Calu3 (cell line): ENCODE data around the gene LAMA2. TPM values are rescaled to one million over a fixed set of nuclear protein-coding genes. Genes with fewer than 3 reads are reported as not detected.

Experiments
- BruUV-seq: library from RNA; stranded (reverse); fragments of 400-500 nt; replicated peaks from 2 replicates; lab custom pipeline; 2021; lab: Mats Ljungman, UMichigan
- CTCF ChIA-PET: fragments of 300-600 bp; sonication (Branson Sonifier 250); formaldehyde crosslinking; loops from one replicate; lab custom pipeline; 2022; ENCODE audit warnings: antibody characterized with exemption; lab: Charles Lee
- DNase-seq: peaks from one replicate; pipeline ENCODE4 v3.0.0; 2022
- H3K27ac Mint-ChIP-seq: one replicate; pipeline ENCODE4 v1.8.0; 2022; ENCODE audit warnings: mixed read lengths; ENCODE audit not compliant: unreplicated experiment
- H3K27me3 Mint-ChIP-seq: one replicate; pipeline ENCODE4 v1.8.0; 2022; ENCODE audit warnings: mixed read lengths; ENCODE audit not compliant: unreplicated experiment
- H3K36me3 Mint-ChIP-seq: one replicate; pipeline ENCODE4 v1.8.0; 2022; ENCODE audit warnings: mild to moderate bottlenecking, moderate library complexity, mixed read lengths; ENCODE audit not compliant: insufficient read depth, unreplicated experiment
- H3K4me1 Mint-ChIP-seq: one replicate; pipeline ENCODE4 v1.8.0; 2022; ENCODE audit warnings: mild to moderate bottlenecking, low read depth, mixed read lengths; ENCODE audit not compliant: unreplicated experiment
- H3K4me3 Mint-ChIP-seq: one replicate; pipeline ENCODE4 v1.8.0; 2022; ENCODE audit warnings: mild to moderate bottlenecking, low read depth, moderate library complexity, mixed read lengths; ENCODE audit not compliant: unreplicated experiment
- H3K9me3 Mint-ChIP-seq: one replicate; pipeline ENCODE4 v1.8.0; 2022; ENCODE audit warnings: low read depth, mixed read lengths; ENCODE audit not compliant: unreplicated experiment
- intact Hi-C: fragments of 100-400 bp; cut with micrococcal nuclease; formaldehyde crosslinking; loops from one replicate; pipeline ENCODE4 v1.10.0; 2022; ENCODE audit not compliant: unreplicated experiment
- total RNA-seq: library from RNA; stranded (reverse); gene quantifications from 2 replicates; pipeline ENCODE4 v1.2.3, GENCODE V29; 2022
- TF ChIP-seq, protein P1 (sequence below): fragments of 200-600 bp; IDR thresholded peaks from one replicate; pipeline ENCODE4 v1.8.0; 2022; ENCODE audit warnings: antibody characterized with exemption; ENCODE audit not compliant: unreplicated experiment

LAMA2 gene
- total RNA-seq, 1 experiment from 2014 or later: 0.80 TPM

DNA sequence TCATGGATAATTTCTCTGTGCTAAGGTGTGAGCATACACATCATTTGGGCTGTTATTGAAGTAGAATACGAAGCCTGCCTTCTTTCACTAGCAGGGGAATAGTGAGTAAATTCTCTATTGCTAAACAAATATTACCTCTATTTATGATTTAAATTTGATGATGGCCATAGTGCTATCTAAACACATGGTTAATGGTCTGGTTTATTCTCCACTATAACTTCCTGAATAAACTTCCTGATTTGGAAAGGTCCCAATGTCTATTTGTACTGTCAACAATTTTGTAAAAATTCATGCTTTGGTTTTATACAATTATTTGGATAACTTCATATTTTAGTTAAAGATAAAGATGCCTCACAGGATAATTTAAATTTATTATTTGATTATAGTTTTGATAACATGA lies 426.2 kb downstream of the LAMA2 start:
- TF ChIP-seq, protein P1, sequence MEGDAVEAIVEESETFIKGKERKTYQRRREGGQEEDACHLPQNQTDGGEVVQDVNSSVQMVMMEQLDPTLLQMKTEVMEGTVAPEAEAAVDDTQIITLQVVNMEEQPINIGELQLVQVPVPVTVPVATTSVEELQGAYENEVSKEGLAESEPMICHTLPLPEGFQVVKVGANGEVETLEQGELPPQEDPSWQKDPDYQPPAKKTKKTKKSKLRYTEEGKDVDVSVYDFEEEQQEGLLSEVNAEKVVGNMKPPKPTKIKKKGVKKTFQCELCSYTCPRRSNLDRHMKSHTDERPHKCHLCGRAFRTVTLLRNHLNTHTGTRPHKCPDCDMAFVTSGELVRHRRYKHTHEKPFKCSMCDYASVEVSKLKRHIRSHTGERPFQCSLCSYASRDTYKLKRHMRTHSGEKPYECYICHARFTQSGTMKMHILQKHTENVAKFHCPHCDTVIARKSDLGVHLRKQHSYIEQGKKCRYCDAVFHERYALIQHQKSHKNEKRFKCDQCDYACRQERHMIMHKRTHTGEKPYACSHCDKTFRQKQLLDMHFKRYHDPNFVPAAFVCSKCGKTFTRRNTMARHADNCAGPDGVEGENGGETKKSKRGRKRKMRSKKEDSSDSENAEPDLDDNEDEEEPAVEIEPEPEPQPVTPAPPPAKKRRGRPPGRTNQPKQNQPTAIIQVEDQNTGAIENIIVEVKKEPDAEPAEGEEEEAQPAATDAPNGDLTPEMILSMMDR: no peak
- intact Hi-C loops: no loop called here
- CTCF ChIA-PET: no interaction called here
- no peak for DNase-seq
- no TSS peak for BruUV-seq
- no peaks in the 10 kb centered on the region for H3K9me3 Mint-ChIP-seq
- H3K36me3 Mint-ChIP-seq: no peaks in the 10 kb centered on the region
- H3K27ac Mint-ChIP-seq: no peak overlapping the region
- H3K4me1 Mint-ChIP-seq: peaks cover 12% of the 10 kb centered on the region
- no peaks in the 10 kb centered on the region for H3K27me3 Mint-ChIP-seq
- no peak overlapping the region for H3K4me3 Mint-ChIP-seq

DNA sequence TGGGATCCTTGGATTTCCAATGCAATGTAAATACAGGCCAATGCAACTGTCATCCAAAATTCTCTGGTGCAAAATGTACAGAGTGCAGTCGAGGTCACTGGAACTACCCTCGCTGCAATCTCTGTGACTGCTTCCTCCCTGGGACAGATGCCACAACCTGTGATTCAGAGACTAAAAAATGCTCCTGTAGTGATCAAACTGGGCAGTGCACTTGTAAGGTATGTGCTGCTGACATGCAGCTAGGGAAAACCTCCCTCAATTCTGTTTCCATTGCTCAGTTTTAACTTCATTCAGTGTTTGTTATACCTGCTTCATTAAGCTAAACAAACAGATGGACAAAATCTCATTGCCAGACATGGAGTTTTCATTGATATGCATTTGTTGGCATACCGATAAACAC lies 429.9 kb downstream of the LAMA2 start:
- no peak overlapping the region for H3K27ac Mint-ChIP-seq
- intact Hi-C loops: no loop called here
- TF ChIP-seq, protein P1: no peak
- H3K9me3 Mint-ChIP-seq: no peaks in the 10 kb centered on the region
- CTCF ChIA-PET: no interaction called here
- no peaks in the 10 kb centered on the region for H3K27me3 Mint-ChIP-seq
- no peak overlapping the region for H3K4me3 Mint-ChIP-seq
- DNase-seq: peak; percentile 42
- H3K4me1 Mint-ChIP-seq: peaks cover 14% of the 10 kb centered on the region
- H3K36me3 Mint-ChIP-seq: no peaks in the 10 kb centered on the region
- BruUV-seq: no TSS peak

DNA sequence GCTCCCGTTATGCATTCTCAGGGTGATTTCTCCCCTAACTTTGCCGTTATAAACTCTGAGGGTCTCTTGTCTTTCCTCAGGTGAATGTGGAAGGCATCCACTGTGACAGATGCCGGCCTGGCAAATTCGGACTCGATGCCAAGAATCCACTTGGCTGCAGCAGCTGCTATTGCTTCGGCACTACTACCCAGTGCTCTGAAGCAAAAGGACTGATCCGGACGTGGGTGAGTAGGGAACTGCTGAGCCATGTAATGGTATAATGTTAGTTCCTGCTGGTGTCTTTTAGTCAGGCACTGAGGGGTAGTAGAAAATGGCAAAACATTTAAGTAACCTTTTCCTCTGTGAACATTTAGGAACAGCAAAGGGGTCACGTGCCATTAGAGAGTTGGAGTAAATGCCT lies 431.6 kb downstream of the LAMA2 start:
- no peaks in the 10 kb centered on the region for H3K36me3 Mint-ChIP-seq
- no peak overlapping the region for H3K4me3 Mint-ChIP-seq
- no peaks in the 10 kb centered on the region for H3K27me3 Mint-ChIP-seq
- TF ChIP-seq, protein P1: no peak
- DNase-seq: no peak
- CTCF ChIA-PET: no interaction called here
- peaks cover 22% of the 10 kb centered on the region for H3K4me1 Mint-ChIP-seq
- H3K9me3 Mint-ChIP-seq: no peaks in the 10 kb centered on the region
- intact Hi-C loops: no loop called here
- no TSS peak for BruUV-seq
- no peak overlapping the region for H3K27ac Mint-ChIP-seq

DNA sequence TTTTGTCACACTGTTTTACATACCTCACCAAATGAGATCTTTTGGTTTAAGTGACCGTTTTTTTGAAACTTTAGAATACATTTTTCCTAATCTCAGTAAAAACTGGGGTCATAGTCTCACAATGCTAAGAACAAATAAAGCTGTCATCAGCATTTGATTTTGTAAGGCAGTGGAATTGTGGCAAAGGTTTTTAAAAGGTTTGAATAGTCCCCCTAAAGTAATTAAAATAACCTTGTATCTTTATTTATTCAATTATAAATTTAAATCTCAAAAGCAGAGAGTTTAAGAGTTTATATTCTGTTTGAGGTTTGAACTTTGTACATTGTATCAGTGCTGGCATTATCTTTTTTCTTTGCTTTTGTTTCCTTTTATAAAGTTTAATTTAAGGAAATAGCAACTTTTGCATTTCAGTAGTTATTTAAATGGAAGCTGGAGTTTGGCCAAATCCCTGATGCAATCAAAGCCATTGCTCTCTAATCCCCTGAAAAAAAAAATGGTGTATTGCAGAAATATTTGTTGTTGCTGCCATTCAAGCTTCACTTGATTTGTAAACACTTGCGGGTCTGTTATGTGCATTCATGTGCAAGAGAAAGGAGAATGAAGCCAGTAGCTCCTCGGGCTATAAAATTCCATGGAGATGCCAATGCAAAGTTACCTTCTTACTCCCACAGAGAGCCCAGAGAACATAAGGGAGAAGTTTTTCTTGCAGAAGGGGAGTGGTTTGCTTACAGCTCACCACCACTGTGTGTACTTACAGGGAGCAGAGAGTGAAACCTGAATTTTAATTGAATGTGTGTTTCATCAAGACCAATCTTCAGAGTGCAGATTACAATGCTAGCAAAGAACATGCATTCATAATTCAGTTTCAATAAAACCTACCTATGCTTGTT lies 435.2 kb downstream of the LAMA2 start:
- Mint-ChIP-seq H3K4me1 (peaks cover 14% of the 10 kb centered on the region), H3K27me3 (no peaks in the 10 kb centered on the region), H3K9me3 (no peaks in the 10 kb centered on the region), H3K36me3 (no peaks in the 10 kb centered on the region), H3K4me3 (no peak overlapping the region), H3K27ac (no peak overlapping the region)
- TF ChIP-seq, protein P1: no peak
- intact Hi-C loops: no loop called here
- CTCF ChIA-PET: interaction anchor here (0.7 kb wide), 1 partner anchor 429 kb away, joined by 3 read pairs; no protein-coding TSS in a partner anchor
- DNase-seq: no peak
- BruUV-seq: no TSS peak
